ENCODE data around the gene SETD5. TPM values are rescaled to one million over a fixed set of nuclear protein-coding genes. Genes with fewer than 3 reads are reported as not detected.

Gene SETD5
- total and polyA plus RNA-seq, 2 of the 8 experiments (the other 6 are each of a cell fraction or from before 2014, with no cell fraction given), result 108 to 234 TPM

DNA sequence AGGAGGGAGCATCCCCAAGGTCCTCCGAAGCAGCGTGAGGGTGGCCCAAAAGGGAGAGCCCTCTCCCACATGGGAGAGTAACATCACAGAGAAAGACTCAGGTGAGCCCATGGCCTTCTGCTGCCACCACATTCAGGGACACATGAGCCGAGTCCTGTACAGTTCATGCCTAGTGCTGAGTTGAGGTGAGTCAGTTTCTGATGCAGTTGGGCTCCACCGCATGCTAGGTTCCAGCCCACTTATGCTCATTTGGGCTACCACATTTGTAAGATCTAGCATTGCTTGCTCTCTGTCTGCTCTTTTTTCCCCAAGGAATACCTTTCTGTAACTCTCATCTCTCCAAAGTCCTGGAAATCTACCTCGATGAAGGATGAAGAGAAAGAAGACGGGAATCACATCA lies 77.1 kb downstream of the SETD5 start:
- Histone ChIP-seq H3K79me1 (ENCODE audit: low read depth, low read length) (no peaks in the 10 kb centered on the region; the same call in 1 of the 2 replicates), H3K23me2 (ENCODE audit: low read depth, low read length) (no peaks in the 10 kb centered on the region), H3K14ac (ENCODE audit: insufficient read length) (no peak overlapping the region), H3K23ac (ENCODE audit: insufficient read length) (no peak overlapping the region), H3K4me3 (ENCODE audit: extremely low read depth in 1 of 4, insufficient read depth in 2 of 4, low read depth in 3 of 4, low read length in 4 of 4) (no peak overlapping the region), H4K91ac (replicated peaks; ENCODE audit: insufficient read length, low read length) (no peak overlapping the region), H2AK5ac (ENCODE audit: low read depth, low read length) (no peak overlapping the region), H3K4me1 (replicated peaks in 1 of 4; ENCODE audit: control insufficient read depth in 3 of 4, insufficient read depth in 4 of 4, low read length in 3 of 4) (no peaks in the 10 kb centered on the region), H2BK12ac (ENCODE audit: low read depth, low read length) (no peak overlapping the region), H3K9me3 (ENCODE audit: insufficient read depth in 2 of 2, low read depth in 1 of 2, low read length in 1 of 2) (no peaks in the 10 kb centered on the region), H2BK120ac (replicated peaks; ENCODE audit: low read depth, low read length) (no peak overlapping the region), H3K36me3 (ENCODE audit: control insufficient read depth in 2 of 4, insufficient read depth in 4 of 4, low read length in 3 of 4) (peaks cover 50 to 95% (median 88%) of the 10 kb centered on the region in 4 experiments), H4K20me1 (replicated peaks in 1 of 2; ENCODE audit: control insufficient read depth in 1 of 2, insufficient read depth in 2 of 2, low read length in 2 of 2) (peaks cover 8 to 15% of the 10 kb centered on the region in 2 experiments), H3K18ac (ENCODE audit: extremely low read depth, low read length) (no peak overlapping the region), H3K27ac (ENCODE audit: low read depth, low read length) (no peak overlapping the region), H2BK20ac (ENCODE audit: low read length) (no peak overlapping the region), H4K8ac (ENCODE audit: extremely low read depth, insufficient read depth, low read length) (no peak overlapping the region; the same call in 1 of the 2 replicates), H3K4me2 (ENCODE audit: insufficient read depth in 1 of 2, low read depth in 2 of 2, low read length in 2 of 2) (no peak overlapping the region), H2AFZ (ENCODE audit: low read length) (no peak overlapping the region), H3K9ac (replicated peaks in 1 of 4; ENCODE audit: extremely low read depth in 1 of 4, low read depth in 3 of 4, low read length in 3 of 4) (no peak overlapping the region), H3K27me3 (replicated peaks in 1 of 4; ENCODE audit: control insufficient read depth in 3 of 4, extremely low read depth in 1 of 4, insufficient read depth in 3 of 4, low read length in 3 of 4) (no peaks in the 10 kb centered on the region), H2BK5ac (ENCODE audit: low read depth, low read length) (no peak overlapping the region), H2BK15ac (ENCODE audit: low read length) (no peak overlapping the region), H3K4ac (replicated peaks; ENCODE audit: insufficient read length, low read depth, low read length) (no peak overlapping the region), H3K56ac (replicated peaks; ENCODE audit: insufficient read length, low read depth, low read length) (no peak overlapping the region), H4K5ac (ENCODE audit: insufficient read length, low read depth, low read length) (no peak overlapping the region), H3K79me2 (ENCODE audit: control insufficient read depth in 1 of 2, insufficient read depth in 2 of 2, low read length in 2 of 2) (peaks cover 0 to 6% of the 10 kb centered on the region in 2 experiments; a peak in 1 of 4 replicates)
- WGBS, 2 experiments (ENCODE audit: extremely low coverage in 1 of 2, insufficient coverage in 1 of 2, insufficient read length in 1 of 2, insufficient replicate concordance in 2 of 2, low coverage in 1 of 2, low lambda C conversion rate in 2 of 2, missing lambda C conversion rate in 1 of 2), result 93% methylated on average over 6 of the region's 6 CpGs; no CpG with 5 or more reads in 1 of the 2 experiments
- ChIA-PET POLR2A (ENCODE audit: partially characterized antibody) (no interaction called here), CTCF (ENCODE audit: partially characterized antibody) (no interaction called here)
- FAIRE-seq, result no peak
- DNase-seq (ENCODE audit: low read depth in 1 of 2, low spot score in 2 of 2), result no peak
- no peak for TF ChIP-seq KDM1A (IDR thresholded peaks at IDR 0.05; ENCODE audit: borderline replicate concordance, low read length)
- TF ChIP-seq TAF7 (optimal IDR thresholded peaks at IDR 0.05; ENCODE audit: borderline replicate concordance, low read depth, low read length), result no peak

Data from H1 (cell line).